IMR-90 (cell line): ENCODE data around the gene PHACTR3.

Experiments used
- BHLHE40 ChIP-seq: fragments of 150-350 bp; IDR thresholded peaks from 2 replicates; pipeline ENCODE4 v1.6.1; 2016; ENCODE audit warnings: mild to moderate bottlenecking, low read depth, low read length
- CEBPB ChIP-seq: IDR thresholded peaks from 2 replicates; pipeline ENCODE4 v1.6.1; 2012; ENCODE audit warnings: low read depth, low read length, improper control_type of control experiment
- FOS ChIP-seq: fragments of 150-350 bp; IDR thresholded peaks from 2 replicates; pipeline ENCODE4 v1.6.1; 2016; ENCODE audit warnings: low read depth, low read length
- MXI1 ChIP-seq: IDR thresholded peaks from 2 replicates; pipeline ENCODE4 v1.6.1; 2012; ENCODE audit warnings: low read depth, mild to moderate bottlenecking, low read length, moderate library complexity, borderline replicate concordance
- NFE2L2 ChIP-seq: fragments of 150-350 bp; IDR thresholded peaks from 2 replicates; pipeline ENCODE4 v1.6.1; 2016; ENCODE audit warnings: low read depth, mild to moderate bottlenecking, low read length
- POLR2A ChIP-seq: IDR thresholded peaks from 2 replicates; pipeline ENCODE4 v1.6.1; 2012; ENCODE audit warnings: mild to moderate bottlenecking, low read depth, low read length
- RAD21 ChIP-seq: IDR thresholded peaks from 2 replicates; pipeline ENCODE4 v1.6.1; 2012; ENCODE audit warnings: low read length, improper control_type of control experiment
- RFX5 ChIP-seq: IDR thresholded peaks from 2 replicates; pipeline ENCODE4 v1.8.0; 2012; ENCODE audit warnings: low read depth, mild to moderate bottlenecking, low read length, moderate library complexity
- SMC3 ChIP-seq: fragments of 150-350 bp; IDR thresholded peaks from 2 replicates; pipeline ENCODE4 v1.6.1; 2016; ENCODE audit warnings: low read depth, mild to moderate bottlenecking, antibody characterized with exemption, low read length, moderate library complexity
- TF ChIP-seq, protein P1 (sequence below): conservative IDR thresholded peaks from 2 replicates; pipeline ENCODE4 v1.5.1; 2012; ENCODE audit warnings: mild to moderate bottlenecking, low read depth, low read length, improper control_type of control experiment
- TF ChIP-seq, protein P2 (sequence below): fragments of 150-350 bp; IDR thresholded peaks from 2 replicates; pipeline ENCODE4 v1.6.1; 2016; ENCODE audit warnings: low read depth, mild to moderate bottlenecking, low read length, moderate library complexity, borderline replicate concordance
- TF ChIP-seq, protein P3 (sequence below): fragments of 150-350 bp; IDR thresholded peaks from 2 replicates; pipeline ENCODE4 v1.6.1; 2017; ENCODE audit warnings: mild to moderate bottlenecking, antibody characterized with exemption, low read length, low read depth

- TF ChIP-seq, protein P1, sequence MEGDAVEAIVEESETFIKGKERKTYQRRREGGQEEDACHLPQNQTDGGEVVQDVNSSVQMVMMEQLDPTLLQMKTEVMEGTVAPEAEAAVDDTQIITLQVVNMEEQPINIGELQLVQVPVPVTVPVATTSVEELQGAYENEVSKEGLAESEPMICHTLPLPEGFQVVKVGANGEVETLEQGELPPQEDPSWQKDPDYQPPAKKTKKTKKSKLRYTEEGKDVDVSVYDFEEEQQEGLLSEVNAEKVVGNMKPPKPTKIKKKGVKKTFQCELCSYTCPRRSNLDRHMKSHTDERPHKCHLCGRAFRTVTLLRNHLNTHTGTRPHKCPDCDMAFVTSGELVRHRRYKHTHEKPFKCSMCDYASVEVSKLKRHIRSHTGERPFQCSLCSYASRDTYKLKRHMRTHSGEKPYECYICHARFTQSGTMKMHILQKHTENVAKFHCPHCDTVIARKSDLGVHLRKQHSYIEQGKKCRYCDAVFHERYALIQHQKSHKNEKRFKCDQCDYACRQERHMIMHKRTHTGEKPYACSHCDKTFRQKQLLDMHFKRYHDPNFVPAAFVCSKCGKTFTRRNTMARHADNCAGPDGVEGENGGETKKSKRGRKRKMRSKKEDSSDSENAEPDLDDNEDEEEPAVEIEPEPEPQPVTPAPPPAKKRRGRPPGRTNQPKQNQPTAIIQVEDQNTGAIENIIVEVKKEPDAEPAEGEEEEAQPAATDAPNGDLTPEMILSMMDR = no peak
- TF ChIP-seq POLR2A = no peak
- no peak for TF ChIP-seq SMC3
- TF ChIP-seq, protein P2, sequence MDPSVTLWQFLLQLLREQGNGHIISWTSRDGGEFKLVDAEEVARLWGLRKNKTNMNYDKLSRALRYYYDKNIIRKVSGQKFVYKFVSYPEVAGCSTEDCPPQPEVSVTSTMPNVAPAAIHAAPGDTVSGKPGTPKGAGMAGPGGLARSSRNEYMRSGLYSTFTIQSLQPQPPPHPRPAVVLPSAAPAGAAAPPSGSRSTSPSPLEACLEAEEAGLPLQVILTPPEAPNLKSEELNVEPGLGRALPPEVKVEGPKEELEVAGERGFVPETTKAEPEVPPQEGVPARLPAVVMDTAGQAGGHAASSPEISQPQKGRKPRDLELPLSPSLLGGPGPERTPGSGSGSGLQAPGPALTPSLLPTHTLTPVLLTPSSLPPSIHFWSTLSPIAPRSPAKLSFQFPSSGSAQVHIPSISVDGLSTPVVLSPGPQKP = no peak
- TF ChIP-seq, protein P3, sequence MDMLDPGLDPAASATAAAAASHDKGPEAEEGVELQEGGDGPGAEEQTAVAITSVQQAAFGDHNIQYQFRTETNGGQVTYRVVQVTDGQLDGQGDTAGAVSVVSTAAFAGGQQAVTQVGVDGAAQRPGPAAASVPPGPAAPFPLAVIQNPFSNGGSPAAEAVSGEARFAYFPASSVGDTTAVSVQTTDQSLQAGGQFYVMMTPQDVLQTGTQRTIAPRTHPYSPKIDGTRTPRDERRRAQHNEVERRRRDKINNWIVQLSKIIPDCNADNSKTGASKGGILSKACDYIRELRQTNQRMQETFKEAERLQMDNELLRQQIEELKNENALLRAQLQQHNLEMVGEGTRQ = no peak
- no peak for TF ChIP-seq RAD21
- TF ChIP-seq RFX5 = no peak
- TF ChIP-seq MXI1 = no peak
- no peak for TF ChIP-seq NFE2L2
- no peak for TF ChIP-seq FOS
- TF ChIP-seq BHLHE40 = no peak
- TF ChIP-seq CEBPB = no peak
Measured at GRCh38 chr20:59771506-59772372, 167.4 kb downstream of the PHACTR3 start.
